Dermis blood vessel endothelial cell (primary cell): ENCODE results near the gene TPR. TPM values are rescaled to one million over a fixed set of nuclear protein-coding genes. Genes with fewer than 3 reads are reported as not detected.
"Not testable (repeated sequence)": the region's sequence is repeated elsewhere in the genome, so short reads cannot be mapped to it uniquely, and the experiment has no call there.

Experiments
- DNase-seq: peaks from one replicate; pipeline ENCODE4 v3.0.0; 2010
- total RNA-seq: library from RNA; depleted of rRNA; stranded (reverse); fragments of >200 nt; gene quantifications from 2 replicates; pipeline ENCODE4 v1.2.3, GENCODE V29; 2014

The TPR gene
- 83.2 and 147 TPM in 2 replicates for total RNA-seq

DNA sequence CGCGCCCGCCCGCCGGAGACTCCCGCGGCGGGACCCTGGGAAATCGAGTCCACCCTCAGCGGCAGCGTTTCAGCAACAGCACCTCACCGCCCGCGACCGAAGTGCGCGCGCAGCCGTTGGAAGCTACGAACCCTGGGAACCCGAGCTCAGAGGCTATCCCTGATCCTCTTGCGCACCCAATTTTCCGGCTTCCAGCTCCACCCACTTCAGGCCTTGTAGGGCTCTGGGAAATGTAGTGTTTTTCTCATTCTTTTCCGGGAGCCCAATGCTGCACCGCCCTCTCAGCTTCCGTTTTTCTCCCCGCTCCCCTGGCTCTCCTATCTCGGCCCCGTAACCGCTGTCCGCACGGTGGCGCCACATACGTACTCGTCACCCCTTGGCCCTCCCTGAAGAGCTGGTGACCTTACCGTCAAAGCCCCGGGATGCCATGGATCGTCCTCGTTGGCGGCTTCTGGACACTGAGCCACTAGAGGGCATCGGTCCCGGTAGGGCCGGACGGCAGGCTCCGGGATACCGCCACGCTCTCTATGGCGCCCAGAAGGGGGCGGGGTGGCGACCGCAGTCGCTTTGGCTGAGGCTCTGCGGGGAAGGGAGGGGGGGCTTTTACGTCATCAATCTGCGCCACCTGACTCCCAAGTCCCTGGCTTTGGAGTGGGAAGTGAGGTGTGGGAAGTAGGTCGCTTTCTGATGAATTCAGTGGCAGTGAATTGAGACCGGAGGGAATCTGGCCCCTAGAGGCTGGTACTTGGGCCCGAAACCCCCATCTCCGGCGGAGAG, at the start of gene TPR, which contains the start of gene ODR4:
Gene TPR, minus strand, starts transcription at position 102 of the 777 bp plus-strand sequence. CDS start 225 bp downstream, outside the sequence.
Gene ODR4, plus strand, starts transcription at position 687 of the 777 bp plus-strand sequence. CDS start 3,948 bp downstream, outside the sequence.
- DNase-seq = peak; percentile 100

DNA sequence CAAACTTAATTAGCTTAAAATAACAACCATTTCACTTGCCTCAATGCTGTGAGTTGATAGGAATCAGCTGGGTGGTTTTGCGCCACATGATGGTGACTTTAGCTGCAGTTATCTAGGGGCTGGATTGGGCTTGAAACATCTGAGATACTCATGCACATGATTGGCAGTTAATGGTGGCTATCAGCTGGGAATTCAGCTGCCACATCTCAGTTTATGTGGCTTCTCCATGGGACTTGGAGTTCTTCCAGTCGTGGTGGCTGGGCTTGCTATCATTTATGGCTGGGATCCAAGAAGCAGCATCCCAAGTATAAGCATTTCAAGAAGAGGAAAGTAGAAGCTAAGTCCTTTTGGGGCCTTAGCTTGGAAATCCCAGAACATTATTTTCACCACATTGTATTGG, 49.5 kb upstream of the TPR start:
- DNase-seq = no peak

DNA sequence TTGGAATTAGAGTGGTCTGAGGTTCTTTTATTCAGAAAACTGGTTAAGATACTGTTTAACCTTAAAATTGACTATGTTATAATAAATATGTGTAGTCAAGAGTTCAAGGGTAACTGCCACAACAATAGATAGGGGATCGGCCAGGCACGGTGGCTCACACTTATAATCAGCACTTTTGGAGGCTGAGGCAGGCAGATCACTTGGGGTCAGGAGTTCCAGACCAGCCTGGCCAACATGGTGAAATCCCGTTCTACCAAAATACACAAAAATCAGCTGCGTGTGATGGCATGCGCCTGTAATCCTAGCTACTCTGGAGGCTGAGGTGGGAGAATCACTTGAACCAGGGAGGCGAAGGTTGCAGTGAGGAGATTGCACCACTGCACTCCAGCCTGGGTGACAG, 46.4 kb upstream of the TPR start:
- DNase-seq = no peak

DNA sequence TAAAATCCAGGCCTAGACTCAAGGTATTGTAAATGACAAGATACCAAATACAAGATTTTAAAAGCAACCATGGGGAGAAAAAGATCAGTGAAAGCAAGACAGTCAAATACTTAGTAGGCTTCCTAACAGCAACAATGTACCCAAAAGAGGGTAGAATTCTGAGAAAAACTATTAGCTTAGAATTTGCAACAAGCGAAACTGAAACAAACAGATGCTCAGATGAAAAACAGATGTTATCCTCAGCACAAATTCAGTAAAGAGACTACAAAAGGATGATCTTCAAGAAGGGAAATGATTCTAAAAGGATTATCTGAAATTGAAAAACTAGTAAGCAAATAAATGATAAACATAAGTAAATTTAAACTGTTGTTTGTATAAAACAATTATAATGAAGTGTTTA, 45.9 kb upstream of the TPR start:
- DNase-seq = no peak

DNA sequence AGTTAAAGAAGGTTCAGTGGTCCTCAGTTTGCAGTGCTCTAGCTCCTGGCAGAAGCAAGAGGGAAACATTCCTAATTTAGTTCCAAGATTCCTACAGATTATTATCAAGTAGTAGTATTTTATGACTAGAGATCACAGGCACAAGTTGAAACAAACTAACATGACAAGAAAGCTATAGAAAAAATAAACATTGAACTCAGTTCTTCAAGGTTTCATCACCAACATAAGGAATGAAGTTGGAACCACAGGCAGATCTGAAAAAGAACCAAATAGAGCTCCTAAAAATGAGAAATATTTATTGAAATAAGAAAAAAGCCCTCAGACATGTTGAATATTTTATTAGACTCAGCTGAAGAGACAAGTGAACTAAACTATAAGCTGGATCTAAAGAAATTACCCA, 45.3 kb upstream of the TPR start:
- no peak for DNase-seq

DNA sequence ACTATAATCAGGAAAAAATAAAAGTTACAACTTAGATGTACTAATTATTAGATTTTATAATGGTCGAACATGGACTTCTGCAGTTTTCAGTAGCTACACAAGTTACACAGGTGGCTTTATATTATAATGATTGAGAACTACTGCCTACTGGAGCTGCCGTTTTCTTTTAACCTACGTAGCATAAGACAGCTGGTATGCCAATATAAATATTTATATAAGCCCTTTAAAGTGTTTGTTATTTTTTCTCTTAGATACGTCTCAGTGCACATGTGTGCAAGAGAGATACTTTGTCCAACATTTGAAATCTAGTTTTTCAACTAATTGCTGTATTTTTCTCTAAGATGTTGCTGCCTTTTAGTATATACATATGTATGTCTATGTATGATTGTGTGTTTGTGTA, 43.5 kb upstream of the TPR start:
- no peak for DNase-seq

DNA sequence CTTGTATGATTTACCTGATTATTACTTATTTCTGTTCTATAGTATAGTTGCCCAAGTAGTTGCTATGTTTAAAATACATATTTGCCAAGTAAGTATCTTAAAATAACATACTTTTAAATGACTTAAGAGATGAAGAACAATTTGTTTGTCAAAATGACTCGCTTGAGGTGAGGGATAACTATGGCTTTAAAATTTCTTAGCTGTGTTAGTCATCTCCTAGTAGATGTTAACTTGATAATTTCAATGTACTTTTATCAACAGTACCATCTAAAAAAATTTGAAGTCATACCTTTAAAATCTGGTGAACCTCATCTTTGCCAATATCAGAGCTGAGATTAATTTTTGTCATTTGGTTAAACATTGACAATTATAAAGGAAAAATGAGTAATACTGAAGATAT, 38.3 kb upstream of the TPR start:
- no peak for DNase-seq

DNA sequence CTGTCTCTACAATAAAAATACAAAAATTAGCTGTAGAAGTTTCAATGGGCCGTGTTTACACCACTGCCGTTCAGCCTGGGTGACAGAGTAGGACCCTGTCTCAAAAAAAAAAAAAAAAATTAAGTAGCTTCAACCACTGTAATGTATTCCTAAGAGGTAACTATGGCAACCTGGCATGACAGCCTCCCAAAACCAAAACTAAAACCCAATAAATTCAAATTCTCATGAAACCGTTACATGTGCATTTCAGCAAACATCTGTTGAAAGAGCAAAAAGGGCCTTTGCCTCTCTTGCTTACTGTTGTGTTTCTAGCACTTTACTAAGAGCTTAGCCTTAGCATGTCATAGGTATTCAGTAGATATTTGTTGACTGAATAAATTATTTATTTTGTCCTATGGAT, 34.0 kb upstream of the TPR start:
- no peak for DNase-seq

DNA sequence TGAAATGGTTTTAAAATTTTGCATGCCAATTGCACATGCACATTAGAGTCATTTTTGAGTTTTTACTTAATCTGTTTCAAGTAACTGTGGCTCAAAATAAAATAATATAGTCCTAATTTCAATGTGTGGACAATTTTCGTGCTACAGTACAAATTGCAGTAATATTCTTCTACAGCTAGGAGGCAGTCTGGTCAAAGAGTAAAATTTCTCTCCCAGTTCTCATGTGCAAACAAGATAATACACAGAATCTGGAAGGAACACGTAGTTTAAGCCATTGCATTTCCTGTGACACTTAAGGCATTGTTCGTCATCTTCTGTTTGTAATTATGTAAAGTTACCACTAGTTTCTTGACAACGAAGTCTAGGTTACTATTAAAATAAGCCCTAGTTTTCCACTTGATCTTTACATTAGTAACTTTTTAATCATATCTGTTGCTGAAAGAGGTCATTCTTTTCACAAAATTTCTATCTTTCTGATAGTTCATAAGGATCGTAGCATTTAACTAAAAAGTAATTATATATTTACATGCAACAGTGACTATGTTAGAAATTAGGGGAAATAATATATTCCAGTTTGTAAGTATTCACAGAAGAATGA, 29.5 kb upstream of the TPR start:
- DNase-seq = peak; percentile 89

DNA sequence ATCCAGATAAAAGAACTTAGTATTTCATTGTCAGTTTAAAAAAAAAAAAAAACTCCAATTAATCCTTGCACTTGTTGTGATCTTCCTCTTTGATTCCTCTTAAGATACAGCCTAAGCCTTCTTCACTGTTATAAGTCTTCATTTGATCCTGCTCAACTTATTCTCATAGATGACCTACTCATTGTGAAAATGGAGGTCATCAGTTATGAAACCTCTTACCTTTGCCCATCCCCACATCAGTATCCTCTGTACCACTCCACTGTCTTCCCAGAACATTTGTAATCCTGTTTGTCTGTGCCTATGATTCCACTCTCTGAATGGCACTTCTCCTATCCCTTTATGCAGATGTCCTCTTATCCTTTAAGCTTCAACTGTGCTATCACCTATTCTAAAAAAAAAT, 28.6 kb upstream of the TPR start:
- DNase-seq = no peak

DNA sequence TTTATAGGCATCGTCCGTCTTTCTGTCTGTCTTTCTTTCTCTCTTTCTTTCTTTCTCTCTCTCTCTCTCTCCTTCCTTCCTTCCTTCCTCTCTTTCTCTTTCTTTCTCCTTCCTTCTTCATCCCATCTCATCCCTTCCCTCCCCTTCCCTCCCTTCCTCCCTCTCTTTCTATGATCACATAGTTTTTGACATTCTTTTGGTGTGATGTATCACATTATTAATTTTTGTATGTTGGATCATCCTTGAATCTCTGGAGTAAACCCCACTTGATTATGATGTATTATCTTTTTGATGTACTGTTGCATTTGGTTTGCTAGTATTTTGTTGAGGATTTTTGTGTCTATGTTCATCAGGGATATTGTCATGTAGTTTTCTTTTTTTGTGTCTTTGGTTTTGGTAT, 26.4 kb upstream of the TPR start:
- not testable (repeated sequence) for DNase-seq

DNA sequence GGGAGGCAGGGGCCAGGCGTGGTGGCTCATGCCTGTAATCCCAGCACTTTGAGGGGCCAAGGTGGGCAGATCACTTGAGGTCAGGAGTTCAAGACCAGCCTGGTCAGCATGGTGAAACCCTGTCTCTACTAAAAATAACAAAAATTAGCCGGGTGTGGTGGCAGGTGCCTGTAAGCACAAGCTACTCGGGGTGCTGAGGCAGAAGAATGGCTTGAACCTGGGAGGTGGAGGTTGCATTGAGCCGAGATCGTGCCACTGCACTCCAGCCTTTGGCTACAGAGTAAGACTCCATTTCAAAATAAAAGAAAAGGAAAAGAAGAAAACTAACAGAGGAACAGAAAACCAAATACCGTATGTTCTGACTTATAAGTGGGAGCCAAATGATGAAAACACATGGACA, 17.7 kb upstream of the TPR start:
- DNase-seq = not testable (repeated sequence)

DNA sequence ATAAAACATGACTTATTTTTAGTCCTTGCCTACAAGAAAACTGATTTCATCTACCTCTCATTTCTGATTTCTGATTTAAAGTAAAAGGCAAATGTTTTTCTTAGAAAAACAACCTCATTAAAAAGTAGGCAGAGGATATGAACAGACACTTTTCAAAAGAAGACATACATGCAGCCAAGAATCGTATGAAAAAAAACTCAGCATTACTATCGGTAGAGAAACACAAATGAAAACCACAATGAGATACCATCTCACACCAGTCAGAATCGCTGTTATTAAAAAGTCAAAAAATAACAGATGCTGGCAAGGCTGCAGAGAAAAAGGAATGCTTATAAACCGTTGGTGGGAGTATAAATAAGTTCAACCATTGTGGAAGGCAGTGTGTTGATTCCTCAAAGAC, 16.8 kb upstream of the TPR start:
- DNase-seq = no peak

DNA sequence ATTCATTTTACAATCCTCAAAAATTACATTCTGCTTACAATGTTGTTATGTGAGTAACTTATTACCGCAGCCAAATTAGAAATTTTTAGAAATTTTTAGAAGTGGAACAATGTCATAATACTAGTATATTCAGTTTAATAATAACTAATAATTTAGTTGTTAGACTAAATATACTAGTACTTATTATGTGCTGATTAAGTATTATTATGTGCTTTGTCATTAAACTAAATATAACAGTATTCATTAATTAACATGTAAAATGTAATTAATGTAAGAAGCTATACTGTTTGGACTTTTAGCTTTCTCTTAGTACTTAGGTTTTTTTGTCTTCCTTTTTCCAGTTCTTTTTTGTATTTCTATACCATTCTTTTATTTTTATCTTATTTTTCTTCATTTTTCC, 15.9 kb upstream of the TPR start:
- no peak for DNase-seq

DNA sequence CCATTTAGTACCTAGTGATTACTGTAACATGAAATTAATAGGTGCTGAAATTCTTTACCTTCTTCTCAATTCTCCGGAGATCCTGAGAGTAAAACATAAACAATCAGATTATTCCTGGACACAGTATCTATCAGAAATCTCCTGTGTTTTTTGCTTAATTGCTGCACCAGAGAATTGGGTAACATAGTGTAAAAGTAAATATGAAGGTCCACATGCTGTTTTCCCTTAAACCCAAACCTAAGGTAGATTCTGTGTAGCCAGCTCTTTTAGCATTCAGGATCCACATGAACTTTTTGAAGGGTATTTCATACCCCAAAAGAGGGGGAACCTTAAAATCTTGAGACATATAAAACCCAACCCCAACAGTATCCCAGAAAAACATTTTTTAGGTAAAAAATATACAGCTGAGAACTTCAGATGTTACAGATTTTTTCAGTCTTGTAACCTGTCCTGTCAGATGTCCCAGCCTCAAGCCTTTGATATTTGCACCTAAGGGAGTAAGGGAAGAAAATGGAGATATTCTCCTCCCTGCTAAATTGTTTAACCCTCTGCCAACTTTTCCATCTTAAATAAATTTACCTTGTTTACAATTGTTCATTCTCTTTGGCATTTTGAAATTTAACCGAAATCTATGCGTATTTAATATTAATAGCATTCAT, 11.8 kb upstream of the TPR start:
- DNase-seq = no peak

DNA sequence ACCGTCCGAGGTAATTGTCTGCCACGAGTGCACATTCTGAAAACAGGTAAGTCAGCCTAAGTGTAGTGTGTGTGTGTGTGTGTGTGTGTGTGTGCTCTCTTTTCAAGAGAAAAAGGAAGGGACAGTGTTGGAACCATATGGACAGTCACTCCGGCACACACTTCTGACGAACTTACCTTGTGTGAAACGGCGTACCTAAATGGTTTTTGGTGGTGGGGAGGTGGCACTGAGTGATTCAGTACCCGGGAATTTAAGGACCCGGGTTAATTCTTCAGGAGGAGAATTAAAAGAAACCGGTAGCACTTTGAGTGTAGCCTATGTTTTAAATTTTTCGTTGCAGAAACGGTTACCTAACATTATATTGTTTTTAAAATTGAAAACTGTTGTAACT, 871 bp upstream of the TPR start:
- DNase-seq = no peak

DNA sequence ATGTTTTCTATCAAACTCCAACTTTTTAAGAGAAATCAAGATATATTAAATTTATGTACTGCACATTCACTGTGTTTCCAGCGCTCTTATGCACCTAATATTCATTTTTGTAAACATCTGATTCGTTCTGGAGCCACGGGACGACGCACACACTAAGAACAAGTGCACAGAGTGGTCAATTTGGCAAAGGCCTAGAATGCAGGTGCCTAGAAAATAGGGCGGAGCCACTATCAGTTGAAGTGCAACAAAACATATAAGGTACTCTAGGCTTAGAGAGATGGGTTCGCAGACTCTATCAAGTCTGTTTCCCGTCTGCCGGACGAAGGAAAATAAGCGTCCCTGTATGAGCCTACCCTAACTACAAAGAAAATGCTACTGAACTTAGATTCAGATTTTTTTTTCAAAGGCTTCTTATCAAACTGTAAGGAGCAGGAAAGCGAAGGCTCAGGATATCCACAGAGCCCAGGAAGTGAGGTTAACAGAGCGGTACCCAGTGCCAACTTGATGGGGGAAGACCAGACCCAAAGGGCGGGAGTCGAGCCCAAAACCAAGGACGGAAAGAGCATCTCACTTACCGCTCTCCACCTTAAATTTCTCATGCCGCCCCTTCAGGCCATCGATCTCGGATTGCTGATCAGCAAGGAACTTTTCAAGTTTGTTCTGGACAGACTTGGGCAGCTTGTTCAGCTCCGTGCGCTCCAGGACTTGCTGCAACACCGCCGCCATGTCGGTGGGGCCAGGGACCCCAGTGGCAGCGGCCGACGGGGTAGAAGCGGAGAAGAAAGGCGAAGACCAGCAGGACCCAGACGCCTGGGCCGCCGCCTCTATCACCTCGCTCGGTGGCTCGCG, 526 bp downstream of the TPR start:
- peak; percentile 60 for DNase-seq

DNA sequence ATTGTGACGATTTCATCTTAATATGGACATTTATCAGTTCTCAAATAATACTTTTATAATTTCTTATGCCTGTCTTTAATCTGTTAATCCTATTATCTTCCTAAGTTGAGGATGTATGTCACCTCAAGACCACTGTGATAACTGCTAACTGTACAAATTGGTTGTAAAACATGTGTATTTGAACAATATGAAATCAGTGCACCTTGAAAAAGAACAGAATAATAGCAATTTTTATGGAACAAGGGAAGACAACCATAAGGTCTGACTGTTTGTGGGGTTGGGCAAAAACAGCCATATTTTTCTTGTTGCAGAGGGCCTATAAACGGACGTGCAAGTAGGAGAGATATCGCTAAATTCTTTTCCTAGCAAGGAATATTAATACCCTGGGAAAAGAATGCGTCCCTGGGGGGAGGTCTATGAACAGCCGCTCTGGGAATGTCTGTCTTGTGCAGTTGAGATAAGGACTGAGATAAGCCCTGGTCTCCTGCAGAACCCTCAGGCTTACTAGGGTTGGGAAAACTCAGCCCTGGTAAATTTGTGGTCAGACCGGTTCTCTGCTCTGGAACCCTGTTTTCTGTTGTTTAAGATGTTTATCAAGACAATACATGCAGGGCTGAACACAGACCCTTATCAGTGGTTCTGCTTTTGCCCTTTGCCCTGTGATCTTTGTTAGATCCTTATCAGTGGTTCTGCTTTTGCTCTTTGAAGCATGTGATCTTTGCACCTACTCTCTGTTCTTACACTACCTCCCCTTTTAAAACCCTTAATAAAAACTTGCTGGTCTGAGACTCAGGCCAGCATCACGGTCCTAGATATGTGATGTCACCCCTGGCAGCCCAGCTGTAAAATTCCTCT, 27.0 kb downstream of the TPR start:
- DNase-seq = not testable (repeated sequence)

DNA sequence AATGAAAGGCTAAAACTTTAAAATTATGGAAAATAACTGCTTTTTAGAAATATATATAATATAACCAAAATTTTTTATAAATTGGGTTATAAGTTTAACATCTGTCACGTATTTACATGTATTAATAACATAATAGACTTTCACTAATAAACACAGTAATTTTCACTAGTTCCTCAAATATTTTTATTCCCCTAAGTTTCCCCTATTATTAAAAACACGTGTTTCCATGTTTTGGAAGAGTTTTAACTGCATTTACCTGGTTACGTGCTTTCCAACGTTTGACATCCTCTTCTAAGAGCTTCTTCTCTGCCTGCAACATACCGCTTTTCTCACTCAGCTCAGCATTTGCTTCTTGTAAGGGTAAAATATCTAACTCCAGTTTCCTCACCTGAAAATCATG, 34.3 kb downstream of the TPR start:
- DNase-seq = no peak

DNA sequence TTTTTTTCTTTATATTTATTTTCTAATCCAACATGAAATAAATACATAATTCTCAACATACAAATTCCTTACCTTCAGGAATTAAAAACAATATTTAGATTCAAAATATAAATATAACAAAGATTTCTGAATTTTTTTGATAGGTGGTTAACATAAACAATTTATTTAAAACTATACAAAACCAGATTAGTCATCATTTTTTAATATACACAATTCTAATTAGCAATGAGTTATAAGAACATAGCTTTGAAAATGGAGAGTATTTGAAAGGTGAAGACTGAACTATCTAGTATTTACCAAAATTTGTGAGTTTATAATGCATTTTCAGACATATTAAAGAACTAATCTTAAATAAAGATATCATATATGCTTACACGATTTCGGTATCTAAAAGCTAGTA, 37.5 kb downstream of the TPR start:
- DNase-seq = no peak

DNA sequence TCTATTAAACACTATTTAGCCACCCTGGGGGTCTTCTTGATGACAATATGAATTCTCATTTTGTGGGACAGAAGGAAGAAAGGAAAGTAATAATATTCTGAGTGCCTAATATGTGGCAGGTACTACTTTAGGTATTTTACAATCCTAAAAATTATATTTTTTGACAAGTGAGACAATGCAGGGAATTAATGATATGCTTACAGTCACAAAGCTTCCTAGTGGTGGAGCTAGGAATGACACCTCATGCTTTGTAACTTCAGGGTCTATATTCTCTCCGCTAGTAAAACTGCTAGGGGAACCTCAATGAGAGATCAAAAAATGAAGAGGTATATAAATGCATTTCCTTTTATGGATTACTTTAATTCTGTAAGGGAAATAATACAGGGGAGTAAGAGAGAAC, 44.3 kb downstream of the TPR start:
- DNase-seq = peak; percentile 20

DNA sequence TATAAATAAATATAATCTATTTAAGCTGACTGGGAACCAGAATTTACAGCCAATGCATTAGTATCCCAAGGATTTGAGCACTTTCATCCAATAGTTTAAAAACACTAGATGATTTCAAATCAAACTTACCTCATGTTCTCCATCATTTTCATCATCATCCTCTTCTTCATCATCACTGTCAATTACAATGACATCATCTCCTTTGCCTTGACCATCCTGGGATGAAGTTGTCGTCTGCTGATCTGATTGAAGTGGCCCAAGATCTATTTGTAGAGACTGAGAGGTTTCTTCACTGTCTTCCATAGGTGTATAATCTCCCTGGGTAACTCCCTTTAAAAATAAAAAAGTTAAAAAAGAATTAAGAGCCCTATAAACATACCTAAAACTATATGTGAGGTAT, 47.7 kb downstream of the TPR start:
- DNase-seq = no peak
